GM12878 (cell line): ENCODE results near the gene PHF3. TPM values are rescaled to one million over a fixed set of nuclear protein-coding genes. Genes with fewer than 3 reads are reported as not detected.

Experiments used
- ATAC-seq: fragments of 200-7000 bp; cut with Tn5 transposase; 3 replicates; pipeline ENCODE4 v1.9.1; 2020; ENCODE audit warnings: mild to moderate bottlenecking, moderate library complexity
- BruUV-seq: library from RNA; stranded (reverse); fragments of 400-500 nt; replicated peaks from 2 replicates; lab custom pipeline; 2021; lab: Mats Ljungman, UMichigan
- CTCF ChIA-PET: fragments of 300-600 bp; sonication (Branson Sonifier 250); formaldehyde crosslinking; extraction: SDS; loops from one replicate; lab custom pipeline; 2021; ENCODE audit warnings: inconsistent platforms; lab: Yijun Ruan, JAX
- POLR2A ChIA-PET: fragments of 350-600 bp; formaldehyde crosslinking; extraction: SDS; loops from one replicate; lab custom pipeline; 2021; ENCODE audit warnings: inconsistent platforms; lab: Charles Lee
- RAD21 ChIA-PET: fragments of 300-600 bp; sonication (Branson Sonifier 250); formaldehyde crosslinking; loops from one replicate; lab custom pipeline; 2023; ENCODE audit warnings: antibody characterized with exemption; ENCODE audit not compliant: unreplicated experiment; lab: Charles Lee
- SMC1A ChIA-PET: fragments of 300-600 bp; sonication (Branson Sonifier 250); formaldehyde crosslinking; loops from one replicate; lab custom pipeline; 2023; ENCODE audit not compliant: unreplicated experiment, uncharacterized antibody; lab: Charles Lee
- DNase-seq: peaks from one replicate; pipeline ENCODE4 v3.0.0-alpha.2; 2011; ENCODE audit warnings: low read depth, low spot score
- FAIRE-seq: peaks from 3 replicates; lab custom pipeline; 2011; peaks lifted over from hg19 to GRCh38; lab: Jason Lieb, UNC
- H2AFZ ChIP-seq: 2 replicates; pipeline ENCODE4 v1.6.0; 2011; ENCODE audit warnings: low read depth, low read length, control low read depth; ENCODE audit not compliant: control insufficient read depth
- H3K27ac ChIP-seq: 2 replicates; pipeline ENCODE4 v1.5.1; 2011; ENCODE audit warnings: control low read depth; ENCODE audit not compliant: control insufficient read depth, insufficient read depth
- H3K27me3 ChIP-seq, 2 experiments: replicated peaks in 1 of 2; 2 replicates each; pipeline versions ENCODE4 v1.6.0 to v1.6.1; 2011; ENCODE audit warnings: low read length in 1 of 2; ENCODE audit not compliant: control insufficient read depth in 2 of 2, insufficient read depth in 2 of 2
- H3K36me3 ChIP-seq, 2 experiments: 2 replicates each; pipeline ENCODE4 v1.5.1; 2011; ENCODE audit warnings: low read length in 1 of 2; ENCODE audit not compliant: control insufficient read depth in 2 of 2, insufficient read depth in 2 of 2
- H3K4me1 ChIP-seq: 2 replicates; pipeline ENCODE4 v1.6.1; 2011; ENCODE audit warnings: mild to moderate bottlenecking, low read length, moderate library complexity, mixed read lengths; ENCODE audit not compliant: control insufficient read depth, insufficient read depth
- H3K4me2 ChIP-seq: 2 replicates; pipeline ENCODE4 v1.6.0; 2011; ENCODE audit warnings: control low read depth; ENCODE audit not compliant: control insufficient read depth, insufficient read depth
- H3K4me3 ChIP-seq: fragments of 200-600 bp; sonication (generic); 2 replicates; pipeline ENCODE4 v1.5.1; 2016
- H3K79me2 ChIP-seq: 2 replicates; pipeline ENCODE4 v1.6.0; 2011; ENCODE audit warnings: low read length; ENCODE audit not compliant: control insufficient read depth, insufficient read depth
- H3K9ac ChIP-seq: 2 replicates; pipeline ENCODE4 v1.8.0; 2011; ENCODE audit warnings: low read length, control low read depth, mixed read lengths; ENCODE audit not compliant: control insufficient read depth, insufficient read depth
- H3K9me3 ChIP-seq: replicated peaks from 3 replicates; pipeline ENCODE4 v1.5.1; 2011; ENCODE audit warnings: mild to moderate bottlenecking, low read length; ENCODE audit not compliant: control insufficient read depth, insufficient read depth
- H4K20me1 ChIP-seq: 2 replicates; pipeline ENCODE4 v1.6.0; 2011; ENCODE audit not compliant: control insufficient read depth, insufficient read depth
- ATF2 ChIP-seq: IDR thresholded peaks from 2 replicates; pipeline ENCODE4 v1.6.1; 2012; ENCODE audit warnings: low read length, inconsistent platforms
- E2F4 ChIP-seq: IDR thresholded peaks from 2 replicates; pipeline ENCODE4 v1.6.1; 2012; ENCODE audit warnings: low read depth, low read length, improper control_type of control experiment
- EED ChIP-seq: sonication (generic); IDR thresholded peaks from 2 replicates; pipeline ENCODE4 v1.6.1; 2016; ENCODE audit warnings: antibody characterized with exemption, low read depth
- ELK1 ChIP-seq: IDR thresholded peaks from 2 replicates; pipeline ENCODE4 v1.6.1; 2012; ENCODE audit warnings: low read depth, low read length, improper control_type of control experiment
- ETV6 ChIP-seq, 2 experiments: fragments of 450-650 bp in 1 of 2; IDR thresholded peaks in 1 of 2; conservative IDR thresholded peaks in 1 of 2; 2 replicates each; pipeline ENCODE4 v1.6.1; 2014; ENCODE audit warnings: antibody characterized with exemption in 1 of 2, borderline replicate concordance in 1 of 2, low read depth in 1 of 2, mild to moderate bottlenecking in 1 of 2, moderate library complexity in 1 of 2
- FOXK2 ChIP-seq: fragments of 450-650 bp; IDR thresholded peaks from 2 replicates; pipeline ENCODE4 v1.6.1; 2017; ENCODE audit warnings: mild to moderate bottlenecking, moderate library complexity
- HDAC2 ChIP-seq: fragments of 200-600 bp; sonication (generic); IDR thresholded peaks from 2 replicates; pipeline ENCODE4 v1.6.1; 2017
- KAT2A ChIP-seq: conservative IDR thresholded peaks from 2 replicates; pipeline ENCODE4 v1.6.1; 2011; ENCODE audit warnings: low read depth, low read length; ENCODE audit not compliant: control insufficient read depth
- KLF5 ChIP-seq: fragments of 450-650 bp; IDR thresholded peaks from 2 replicates; pipeline ENCODE4 v1.6.1; 2014; ENCODE audit warnings: mild to moderate bottlenecking; ENCODE audit not compliant: partially characterized antibody
- MYB ChIP-seq: fragments of 150-350 bp; IDR thresholded peaks from 2 replicates; pipeline ENCODE4 v1.6.1; 2014; ENCODE audit warnings: mild to moderate bottlenecking, low read depth, low read length, borderline replicate concordance
- NFIC ChIP-seq: IDR thresholded peaks from 2 replicates; pipeline ENCODE4 v1.6.1; 2012; ENCODE audit warnings: low read depth, mild to moderate bottlenecking, inconsistent platforms, low read length, moderate library complexity
- NFYB ChIP-seq: IDR thresholded peaks from 2 replicates; pipeline ENCODE4 v1.6.1; 2011; ENCODE audit warnings: low read depth, mild to moderate bottlenecking, low read length, improper control_type of control experiment, moderate library complexity; ENCODE audit not compliant: insufficient read depth
- RCOR1 ChIP-seq: conservative IDR thresholded peaks from 2 replicates; pipeline ENCODE4 v1.6.1; 2012; ENCODE audit warnings: low read depth, low read length, improper control_type of control experiment
- SMC3 ChIP-seq: IDR thresholded peaks from 2 replicates; pipeline ENCODE4 v1.6.1; 2011; ENCODE audit warnings: low read length, improper control_type of control experiment, borderline replicate concordance
- STAT1 ChIP-seq: fragments of 450-650 bp; conservative IDR thresholded peaks from 2 replicates; pipeline ENCODE4 v1.6.1; 2014; ENCODE audit warnings: antibody characterized with exemption, mild to moderate bottlenecking
- ZNF207 ChIP-seq: fragments of 450-650 bp; IDR thresholded peaks from 2 replicates; pipeline ENCODE4 v1.6.1; 2014; ENCODE audit warnings: antibody characterized with exemption, mild to moderate bottlenecking, borderline replicate concordance
- ZSCAN29 ChIP-seq: fragments of 450-650 bp; IDR thresholded peaks from 2 replicates; pipeline ENCODE4 v1.6.1; 2017; ENCODE audit warnings: mild to moderate bottlenecking, moderate library complexity
- WGBS: methylation state at CpG from one replicate; pipeline ENCODE4 v1.1.6; 2016; ENCODE audit warnings: low lambda C conversion rate; ENCODE audit not compliant: insufficient replicate concordance, insufficient coverage; ENCODE audit errors: missing lambda C conversion rate; 5-methylcytosine and 5-hydroxymethylcytosine counted together
- in situ Hi-C: fragments of 300-500 bp; cut with MboI; formaldehyde crosslinking; loops from 9 replicates; pipeline ENCODE4 v1.14.3; 2018; ENCODE audit warnings: mixed read lengths
- intact Hi-C: fragments of 100-400 bp; cut with micrococcal nuclease; formaldehyde crosslinking; loops from one replicate; pipeline ENCODE4 v1.14.2; 2022; ENCODE audit not compliant: unreplicated experiment
- polyA plus RNA-seq, 11 experiments: library from polyadenylated mRNA; depleted of rRNA in 4 of 11; unstranded in 6 of 11; stranded (reverse) in 5 of 11; fragments of >200 nt; fragmentation: Nextera tagmentation in 4 of 11; fragmentation: Illumina TruSeq in 1 of 11; extraction: Ambion mirVana in 4 of 11; extraction: Trizol in 1 of 11; gene quantifications; 1 replicate in 1 of 11; 2 replicates in 10 of 11; pipeline versions ENCODE4 v1.2.1 to v1.2.3, GENCODE V29; 2011 to 2016; ENCODE audit warnings: inconsistent platforms in 2 of 11, missing spikeins in 2 of 11, low read depth in 1 of 11
- total RNA-seq, 4 experiments: library from RNA; depleted of rRNA in 3 of 4; stranded (reverse); fragments of >200 nt in 3 of 4; fragmentation: Illumina TruSeq in 1 of 4; extraction: Trizol in 1 of 4; gene quantifications; 2 replicates each; pipeline versions ENCODE4 v1.2.1 to v1.2.3, GENCODE V29; 2013 to 2021

PHF3 gene
- total and polyA plus RNA-seq, 10 of the 15 experiments (the other 5 are each of a cell fraction or from before 2014, with no cell fraction given), result 8.3 to 61.5 (median 26.6) TPM

- no peak for TF ChIP-seq ATF2
- no peak for TF ChIP-seq NFIC
- no peak for TF ChIP-seq MYB
- no peak for TF ChIP-seq RCOR1
- no peak for TF ChIP-seq ELK1
- TF ChIP-seq KLF5, result no peak
- no peak for TF ChIP-seq SMC3
- no peak for TF ChIP-seq KAT2A
- TF ChIP-seq FOXK2, result no peak
- TF ChIP-seq, all 136 proteins: peak for 3
Observed at GRCh38 chr6:63672582-63673129, 37.1 kb downstream of the PHF3 start (continued).

- in situ Hi-C loops, result no loop called here
- ChIA-PET CTCF (interaction anchor here (1.0 to 2.4 kb wide), 3 partner anchors 9 to 76 kb away, joined by 3 to 15 read pairs (median 6); no protein-coding TSS in a partner anchor), SMC1A (interaction anchor here (1.5 to 2.4 kb wide), 3 partner anchors 10 to 321 kb away, joined by 4 to 10 read pairs (median 4); no protein-coding TSS in a partner anchor), RAD21 (interaction anchor here (0.6 kb wide), 1 partner anchor 273 kb away, joined by 3 read pairs; no protein-coding TSS in a partner anchor), POLR2A (interaction anchor here (0.6 kb wide), 1 partner anchor 15 kb away, joined by 3 read pairs; no protein-coding TSS in a partner anchor)
- no peak overlapping the region for H3K9ac ChIP-seq
- 97% methylated on average over 2 of the region's 2 CpGs for WGBS
- H3K27me3 ChIP-seq, result no peaks in the 10 kb centered on the region
- no peak overlapping the region for H2AFZ ChIP-seq
- H3K27ac ChIP-seq, result no peak overlapping the region
- FAIRE-seq (no peak), DNase-seq (no peak), ATAC-seq (no peak)
- peaks cover 8% of the 10 kb centered on the region; the same call in 1 of the 2 replicates for H3K4me1 ChIP-seq
- no peak overlapping the region for H3K4me3 ChIP-seq
- H3K9me3 ChIP-seq, result 0 out of 3 replicates have a peak, but pooled peaks cover 2% of the 10 kb centered on the region
- peaks cover 41% of the 10 kb centered on the region for H3K79me2 ChIP-seq
- intact Hi-C loops, result no loop called here
- H4K20me1 ChIP-seq, result no peaks in the 10 kb centered on the region
- H3K36me3 ChIP-seq, result peaks cover 0 to 4% of the 10 kb centered on the region in 2 experiments; a peak in 2 of 4 replicates
- no peak overlapping the region for H3K4me2 ChIP-seq
- no TSS peak for BruUV-seq
- TF ChIP-seq ZNF207, result no peak
- TF ChIP-seq HDAC2, result no peak
- TF ChIP-seq FOXK2, result no peak
- no peak for TF ChIP-seq ETV6 (conservative IDR thresholded peaks at IDR 0.05 in 1 of 2, IDR thresholded peaks at IDR 0.05 in 1 of 2; ENCODE audit: borderline replicate concordance in 1 of 2, low read depth in 1 of 2)
- no peak for TF ChIP-seq EED
- no peak for TF ChIP-seq E2F4
- TF ChIP-seq NFYB, result no peak
- TF ChIP-seq ZSCAN29, result no peak
- TF ChIP-seq ELK1, result no peak
- TF ChIP-seq STAT1, result no peak
Observed at GRCh38 chr6:63673692-63674091, 38.1 kb downstream of the PHF3 start.
